Measurements from ENCODE around the gene RAPGEF3.

The RAPGEF3 gene

DNA sequence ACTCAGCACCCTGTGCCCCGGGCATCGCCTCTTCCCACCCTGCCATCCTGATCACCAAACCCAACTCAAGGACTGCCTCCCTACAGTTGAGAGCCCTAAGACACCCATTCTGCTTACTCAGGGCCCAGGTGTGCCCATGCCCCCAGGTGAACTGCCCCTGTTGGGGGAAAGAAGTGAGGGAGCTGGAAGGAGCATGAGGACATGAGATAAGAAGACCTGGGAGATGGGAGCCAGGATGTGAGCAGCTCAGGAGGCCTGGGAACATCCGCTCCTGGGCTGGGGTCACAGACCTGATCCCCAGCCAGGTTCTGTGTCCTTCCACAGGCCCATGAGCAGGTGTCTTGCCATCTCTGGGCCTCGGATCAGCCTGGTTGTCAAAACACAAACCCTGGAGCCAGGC, 6.6 kb downstream of the RAPGEF3 start:
- Histone ChIP-seq H2AK5ac (ENCODE audit: low read length, severe bottlenecking) (no peak overlapping the region), H3K14ac (ENCODE audit: low read length in 2 of 2) (no peak overlapping the region), H2BK15ac (ENCODE audit: low read depth, poor library complexity, severe bottlenecking) (no peak overlapping the region), H2BK5ac (ENCODE audit: low read depth, low read length, poor library complexity, severe bottlenecking) (no peak overlapping the region), H4K91ac (ENCODE audit: low read length) (no peak overlapping the region), H2AFZ (ENCODE audit: low read depth, low read length) (no peak overlapping the region), H2BK120ac (ENCODE audit: low read depth, low read length) (no peak overlapping the region), H2BK12ac (ENCODE audit: low read length in 2 of 2) (no peak overlapping the region), H3K4me2 (ENCODE audit: low read length, poor library complexity, severe bottlenecking) (no peak overlapping the region), H3K4me1 (ENCODE audit: control insufficient read depth, insufficient read depth, low read depth, low read length) (peaks cover 41% of the 10 kb centered on the region), H3K9me3 (ENCODE audit: control insufficient read depth, low read length) (no peaks in the 10 kb centered on the region), H3K23ac (ENCODE audit: low read length in 2 of 2) (no peak overlapping the region), H3K4me3 (ENCODE audit: insufficient read depth in 1 of 2, low read depth in 1 of 2, low read length in 2 of 2) (no peak overlapping the region), H3K27ac (ENCODE audit: low read length, poor library complexity, severe bottlenecking) (no peak overlapping the region), H4K8ac (ENCODE audit: low read length) (no peak overlapping the region), H3K79me1 (replicated peaks; ENCODE audit: low read length, poor library complexity, severe bottlenecking) (peaks cover 21% of the 10 kb centered on the region), H3K36me3 (ENCODE audit: control insufficient read depth in 1 of 2, insufficient read depth in 2 of 2, low read depth in 1 of 2, low read length in 2 of 2) (peaks cover 4 to 72% of the 10 kb centered on the region in 2 experiments), H3K9ac (ENCODE audit: low read length) (peak overlapping the region; percentile 30), H3K4ac (ENCODE audit: low read depth in 1 of 2, low read length in 2 of 2) (no peak overlapping the region), H3K27me3 (ENCODE audit: control insufficient read depth in 1 of 2, insufficient read depth in 1 of 2, low read length in 2 of 2) (no peaks in the 10 kb centered on the region), H3K18ac (ENCODE audit: low read depth in 1 of 2, low read length in 2 of 2) (no peak overlapping the region)
- WGBS = 81% methylated on average over 4 of the region's 4 CpGs
- DNase-seq = no peak

DNA sequence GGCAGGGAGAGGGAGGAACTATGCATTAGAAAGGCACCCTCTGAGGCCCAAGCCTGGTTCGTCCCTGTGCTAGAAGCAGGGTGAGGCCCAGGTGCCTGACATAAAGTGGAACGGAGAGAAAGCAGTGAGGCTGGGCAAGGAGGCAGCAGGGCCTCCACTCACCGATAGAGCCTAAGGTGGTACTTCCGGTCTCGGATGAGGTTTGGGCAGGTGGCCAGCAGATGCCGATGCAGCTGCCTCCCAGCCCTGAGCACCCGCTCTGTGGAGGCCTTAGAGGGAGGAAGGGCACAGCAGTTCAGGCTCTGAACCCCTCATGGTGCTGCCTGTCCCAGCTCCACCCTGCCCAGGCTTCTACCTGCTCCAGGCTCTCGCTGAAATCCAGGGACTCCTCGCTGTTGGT, 7.1 kb downstream of the RAPGEF3 start:
- Histone ChIP-seq H3K14ac (ENCODE audit: low read length in 2 of 2) (no peak overlapping the region), H3K36me3 (ENCODE audit: control insufficient read depth in 1 of 2, insufficient read depth in 2 of 2, low read depth in 1 of 2, low read length in 2 of 2) (peaks cover 4 to 77% of the 10 kb centered on the region in 2 experiments), H2BK12ac (ENCODE audit: low read length in 2 of 2) (no peak overlapping the region), H2BK5ac (ENCODE audit: low read depth, low read length, poor library complexity, severe bottlenecking) (no peak overlapping the region), H2AK5ac (ENCODE audit: low read length, severe bottlenecking) (no peak overlapping the region), H4K8ac (ENCODE audit: low read length) (no peak overlapping the region), H3K4me1 (ENCODE audit: control insufficient read depth, insufficient read depth, low read depth, low read length) (peaks cover 40% of the 10 kb centered on the region), H3K79me1 (replicated peaks; ENCODE audit: low read length, poor library complexity, severe bottlenecking) (peaks cover 21% of the 10 kb centered on the region), H3K4ac (ENCODE audit: low read depth in 1 of 2, low read length in 2 of 2) (no peak overlapping the region), H2AFZ (ENCODE audit: low read depth, low read length) (no peak overlapping the region), H4K91ac (ENCODE audit: low read length) (no peak overlapping the region), H3K9ac (ENCODE audit: low read length) (no peak overlapping the region), H3K23ac (ENCODE audit: low read length in 2 of 2) (no peak overlapping the region), H3K27me3 (ENCODE audit: control insufficient read depth in 1 of 2, insufficient read depth in 1 of 2, low read length in 2 of 2) (no peaks in the 10 kb centered on the region), H2BK15ac (ENCODE audit: low read depth, poor library complexity, severe bottlenecking) (no peak overlapping the region), H3K18ac (ENCODE audit: low read depth in 1 of 2, low read length in 2 of 2) (no peak overlapping the region), H3K27ac (ENCODE audit: low read length, poor library complexity, severe bottlenecking) (no peak overlapping the region), H3K9me3 (ENCODE audit: control insufficient read depth, low read length) (no peaks in the 10 kb centered on the region), H3K4me2 (ENCODE audit: low read length, poor library complexity, severe bottlenecking) (no peak overlapping the region), H3K4me3 (ENCODE audit: insufficient read depth in 1 of 2, low read depth in 1 of 2, low read length in 2 of 2) (no peak overlapping the region), H2BK120ac (ENCODE audit: low read depth, low read length) (no peak overlapping the region)
- WGBS = 97% methylated on average over 9 of the region's 9 CpGs
- no peak for DNase-seq

DNA sequence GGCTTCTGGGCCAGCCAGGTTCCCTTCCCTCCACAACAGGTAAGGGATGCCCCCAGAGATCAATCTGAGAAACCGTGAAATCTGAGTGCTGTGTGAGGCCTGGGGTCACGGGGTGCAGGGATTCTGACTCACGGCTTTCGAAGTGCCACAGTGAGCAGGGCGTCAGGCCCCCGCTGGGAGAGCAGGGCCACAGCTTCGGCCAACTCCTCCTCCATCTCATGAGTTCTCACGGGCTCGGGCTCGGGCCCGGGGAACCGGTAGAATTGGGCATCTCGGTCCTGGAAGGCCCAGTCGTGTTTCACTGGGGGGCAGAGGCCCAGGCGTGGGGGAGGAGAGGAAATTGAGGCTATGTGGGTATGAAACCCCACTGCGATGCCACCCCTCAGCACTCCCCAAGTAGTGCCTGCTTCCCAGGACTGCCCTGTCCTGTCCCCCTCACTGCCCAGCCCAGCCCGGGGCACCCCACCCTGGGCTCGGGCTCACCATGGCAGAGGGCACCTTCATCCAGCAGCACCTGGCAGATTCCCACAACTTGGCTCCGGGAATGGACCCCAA, 7.7 kb downstream of the RAPGEF3 start:
- Histone ChIP-seq H3K79me1 (replicated peaks; ENCODE audit: low read length, poor library complexity, severe bottlenecking) (peaks cover 16% of the 10 kb centered on the region), H2BK5ac (ENCODE audit: low read depth, low read length, poor library complexity, severe bottlenecking) (no peak overlapping the region), H3K4me2 (ENCODE audit: low read length, poor library complexity, severe bottlenecking) (no peak overlapping the region), H2BK15ac (ENCODE audit: low read depth, poor library complexity, severe bottlenecking) (no peak overlapping the region), H3K27ac (ENCODE audit: low read length, poor library complexity, severe bottlenecking) (no peak overlapping the region), H3K18ac (ENCODE audit: low read depth in 1 of 2, low read length in 2 of 2) (no peak overlapping the region), H3K4me3 (ENCODE audit: insufficient read depth in 1 of 2, low read depth in 1 of 2, low read length in 2 of 2) (no peak overlapping the region), H4K8ac (ENCODE audit: low read length) (no peak overlapping the region), H3K27me3 (ENCODE audit: control insufficient read depth in 1 of 2, insufficient read depth in 1 of 2, low read length in 2 of 2) (no peaks in the 10 kb centered on the region), H3K23ac (ENCODE audit: low read length in 2 of 2) (no peak overlapping the region), H3K14ac (ENCODE audit: low read length in 2 of 2) (no peak overlapping the region), H3K36me3 (ENCODE audit: control insufficient read depth in 1 of 2, insufficient read depth in 2 of 2, low read depth in 1 of 2, low read length in 2 of 2) (peaks cover 4 to 77% of the 10 kb centered on the region in 2 experiments), H3K9me3 (ENCODE audit: control insufficient read depth, low read length) (no peaks in the 10 kb centered on the region), H2AK5ac (ENCODE audit: low read length, severe bottlenecking) (no peak overlapping the region), H2BK120ac (ENCODE audit: low read depth, low read length) (no peak overlapping the region), H3K4me1 (ENCODE audit: control insufficient read depth, insufficient read depth, low read depth, low read length) (peaks cover 35% of the 10 kb centered on the region), H2AFZ (ENCODE audit: low read depth, low read length) (no peak overlapping the region), H3K9ac (ENCODE audit: low read length) (no peak overlapping the region), H4K91ac (ENCODE audit: low read length) (no peak overlapping the region), H2BK12ac (ENCODE audit: low read length in 2 of 2) (no peak overlapping the region), H3K4ac (ENCODE audit: low read depth in 1 of 2, low read length in 2 of 2) (no peak overlapping the region)
- DNase-seq = no peak
- WGBS = 92% methylated on average over 15 of the region's 19 CpGs

DNA sequence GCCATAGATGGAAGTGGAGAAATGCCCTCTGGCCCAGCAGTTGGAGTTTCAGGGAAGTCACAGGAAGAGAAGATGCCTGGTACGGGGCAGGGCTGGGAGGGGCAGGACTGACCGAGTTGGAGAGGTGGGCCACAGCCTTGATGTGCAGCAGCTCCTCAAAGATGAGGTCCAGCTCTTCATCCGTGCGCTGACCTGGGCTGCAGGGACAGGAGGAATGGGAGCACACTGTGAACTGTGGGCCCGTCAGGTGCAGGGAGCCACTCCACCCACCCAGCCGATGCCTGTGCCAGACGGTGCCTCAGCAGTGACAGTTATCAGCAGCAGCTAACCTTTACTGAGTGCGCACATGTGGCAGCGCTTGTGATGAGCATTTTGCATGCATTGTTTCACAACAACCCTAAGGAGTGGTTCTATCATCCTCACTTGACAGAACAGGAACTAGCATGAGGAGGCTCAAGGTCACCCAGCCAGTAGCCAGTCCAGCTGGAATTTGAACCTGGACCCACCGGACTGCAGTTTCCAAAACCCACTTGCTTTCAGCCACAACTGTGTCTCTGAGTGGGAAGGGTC, 8.4 kb downstream of the RAPGEF3 start:
- Histone ChIP-seq H3K4me2 (ENCODE audit: low read length, poor library complexity, severe bottlenecking) (no peak overlapping the region), H3K9ac (ENCODE audit: low read length) (no peak overlapping the region), H3K4ac (ENCODE audit: low read depth in 1 of 2, low read length in 2 of 2) (no peak overlapping the region), H2AFZ (ENCODE audit: low read depth, low read length) (no peak overlapping the region), H3K79me1 (replicated peaks; ENCODE audit: low read length, poor library complexity, severe bottlenecking) (peaks cover 14% of the 10 kb centered on the region), H2BK120ac (ENCODE audit: low read depth, low read length) (no peak overlapping the region), H2BK12ac (ENCODE audit: low read length in 2 of 2) (no peak overlapping the region), H3K9me3 (ENCODE audit: control insufficient read depth, low read length) (no peaks in the 10 kb centered on the region), H3K27ac (ENCODE audit: low read length, poor library complexity, severe bottlenecking) (no peak overlapping the region), H3K23ac (ENCODE audit: low read length in 2 of 2) (no peak overlapping the region), H3K4me1 (ENCODE audit: control insufficient read depth, insufficient read depth, low read depth, low read length) (peaks cover 31% of the 10 kb centered on the region), H4K8ac (ENCODE audit: low read length) (no peak overlapping the region), H3K36me3 (ENCODE audit: control insufficient read depth in 1 of 2, insufficient read depth in 2 of 2, low read depth in 1 of 2, low read length in 2 of 2) (peaks cover 4 to 83% of the 10 kb centered on the region in 2 experiments), H2BK5ac (ENCODE audit: low read depth, low read length, poor library complexity, severe bottlenecking) (no peak overlapping the region), H2AK5ac (ENCODE audit: low read length, severe bottlenecking) (no peak overlapping the region), H3K4me3 (ENCODE audit: insufficient read depth in 1 of 2, low read depth in 1 of 2, low read length in 2 of 2) (no peak overlapping the region), H3K18ac (ENCODE audit: low read depth in 1 of 2, low read length in 2 of 2) (no peak overlapping the region), H3K14ac (ENCODE audit: low read length in 2 of 2) (no peak overlapping the region), H3K27me3 (ENCODE audit: control insufficient read depth in 1 of 2, insufficient read depth in 1 of 2, low read length in 2 of 2) (peaks cover 0 to 1% of the 10 kb centered on the region in 2 experiments), H4K91ac (ENCODE audit: low read length) (no peak overlapping the region), H2BK15ac (ENCODE audit: low read depth, poor library complexity, severe bottlenecking) (no peak overlapping the region)
- 93% methylated on average over 10 of the region's 10 CpGs for WGBS
- no peak for DNase-seq

Measured in mesenchymal stem cell (in vitro differentiated cells and primary cell).